CD4-positive, alpha-beta T cell treated with Interleukin-6 at 100 ng/mL for 8 hours (primary cell): ENCODE data around the gene PTGER1.

ENCODE experiments used
- DNase-seq: peaks from one replicate; pipeline ENCODE4 v3.0.0-alpha.2; 2020; ENCODE audit warnings: mixed read lengths, low spot score

PTGER1 gene

DNA sequence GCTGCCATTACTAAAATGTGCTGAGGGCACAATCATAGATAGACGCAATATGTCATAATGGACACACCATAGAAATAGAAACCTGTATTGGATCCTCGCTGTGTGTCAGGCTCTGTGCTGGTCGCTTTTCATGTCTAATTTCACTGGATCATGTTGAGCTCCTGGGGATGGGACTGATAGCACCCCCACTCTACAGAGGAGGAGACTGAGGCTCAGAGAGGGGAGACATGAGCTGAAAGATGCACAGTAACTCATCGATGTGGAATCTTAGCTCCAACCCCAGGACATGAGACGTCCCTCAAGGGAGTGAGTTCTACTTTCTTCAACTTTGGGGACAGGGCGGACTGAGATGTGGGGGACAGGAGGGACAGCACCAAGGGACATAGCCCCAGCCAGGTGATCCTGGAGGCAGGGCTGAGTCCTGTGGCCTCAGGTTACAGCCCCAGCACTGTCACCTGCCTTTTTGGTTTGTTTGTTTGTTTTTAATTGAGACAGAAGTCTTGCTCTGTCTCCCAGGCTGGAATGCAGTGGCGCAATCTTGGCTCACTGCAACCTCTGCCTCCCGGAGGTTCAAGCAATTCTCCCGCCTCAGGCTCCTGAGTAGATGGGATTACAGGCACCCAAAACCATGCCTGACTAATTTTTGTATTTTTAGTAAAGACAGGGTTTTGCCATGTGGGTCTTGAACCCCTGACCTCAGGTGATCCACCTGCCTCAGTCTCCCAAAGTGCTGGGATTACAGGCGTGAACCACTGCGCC, 27.4 kb upstream of the PTGER1 start:
- no peak for DNase-seq

DNA sequence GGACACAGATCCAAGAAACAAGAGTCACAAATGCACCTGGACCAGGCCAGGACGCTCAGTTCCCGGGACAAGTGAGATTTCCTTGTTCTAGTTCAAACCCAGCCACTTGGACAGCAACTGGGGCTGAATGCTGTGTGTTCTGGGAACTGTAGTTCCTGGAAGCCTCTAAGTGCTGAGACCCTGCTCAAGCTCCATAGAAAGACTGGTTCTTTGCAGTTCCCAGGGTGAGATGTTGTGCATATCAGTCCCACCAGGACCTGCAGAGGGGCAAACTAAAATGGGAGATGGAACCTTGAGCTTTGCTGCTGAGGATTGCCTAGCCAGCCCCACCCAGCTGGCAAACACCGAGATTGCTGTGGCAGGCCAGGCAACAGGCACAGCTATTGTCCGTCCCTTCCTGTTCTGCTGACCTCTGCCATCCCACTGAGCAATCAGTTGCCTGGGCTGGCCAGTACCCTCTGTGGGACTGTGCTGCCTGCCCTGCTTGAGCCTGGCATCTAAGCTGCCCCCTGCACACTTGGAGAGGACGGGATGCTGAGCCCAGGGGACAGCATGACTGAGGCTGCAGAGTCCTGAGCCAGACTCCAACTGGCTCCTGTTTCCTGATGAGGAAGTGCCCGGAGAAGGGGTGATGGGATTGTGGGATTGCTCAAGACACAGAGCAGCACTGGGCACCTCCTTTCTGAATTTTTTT, 22.2 kb upstream of the PTGER1 start:
- no peak for DNase-seq

DNA sequence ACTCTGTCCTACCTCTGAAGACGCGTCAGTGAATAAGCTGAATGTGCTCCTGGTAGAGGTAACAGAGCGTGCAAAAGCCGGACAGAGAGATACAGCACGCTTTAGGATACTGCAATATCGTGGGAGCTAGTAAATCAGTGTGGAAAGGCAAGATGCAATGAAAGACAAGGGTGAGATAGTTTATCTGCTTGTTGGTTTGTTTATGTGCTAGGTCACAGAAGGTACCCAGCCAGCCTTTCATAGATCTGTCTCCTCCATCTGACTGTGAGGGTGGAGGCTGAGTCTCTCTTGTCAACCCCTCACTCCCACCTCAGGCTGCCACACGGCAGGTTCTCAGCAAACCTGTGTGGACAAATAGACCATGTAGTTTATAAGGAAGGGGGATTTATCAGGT, 21.7 kb upstream of the PTGER1 start:
- DNase-seq: no peak

DNA sequence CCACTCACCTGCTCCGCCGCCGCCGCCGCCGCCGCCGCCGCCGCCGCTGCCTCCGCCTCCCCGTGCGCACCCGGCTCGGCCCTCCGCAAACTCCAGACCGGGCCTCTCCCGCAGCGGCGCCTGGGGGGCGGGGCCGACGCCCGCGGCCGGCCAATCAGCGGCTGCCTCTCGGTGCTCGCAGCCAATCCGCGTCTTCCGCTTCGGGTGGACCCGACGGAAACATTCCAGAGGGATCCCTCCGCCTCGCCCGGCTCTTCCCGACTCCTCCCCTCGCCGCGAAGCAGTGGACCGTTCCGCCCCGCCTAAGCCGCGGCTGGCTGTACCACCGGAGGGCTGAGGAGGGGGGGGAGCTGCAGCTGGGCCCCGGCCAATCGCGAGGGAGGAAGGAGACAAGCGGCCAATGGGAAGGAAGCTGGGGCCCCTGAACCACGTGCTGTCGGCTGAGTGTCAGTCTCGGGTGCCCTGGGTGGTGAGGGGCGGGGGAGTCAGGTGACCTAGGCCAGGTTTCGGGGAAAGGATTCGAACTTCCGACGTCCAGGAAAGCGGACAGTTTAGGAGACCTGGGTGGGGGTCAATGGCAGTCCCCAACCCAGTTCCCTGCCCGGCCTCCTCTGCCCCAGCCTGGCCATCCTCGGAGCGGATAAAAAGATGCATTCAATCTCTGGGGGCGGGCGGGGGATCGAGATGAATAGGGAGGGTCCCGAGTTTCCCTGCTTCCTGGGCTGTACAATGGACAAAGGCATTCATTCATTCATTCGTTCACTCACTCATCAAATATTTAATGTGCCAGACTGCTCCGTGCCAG, 21.1 kb upstream of the PTGER1 start, which contains the start of gene GIPC1:
Gene GIPC1 (minus strand): TSS at position 99 of the 805 bp plus-strand sequence. CDS start 13,151 bp downstream, outside the sequence.
- peak; percentile 76 for DNase-seq

DNA sequence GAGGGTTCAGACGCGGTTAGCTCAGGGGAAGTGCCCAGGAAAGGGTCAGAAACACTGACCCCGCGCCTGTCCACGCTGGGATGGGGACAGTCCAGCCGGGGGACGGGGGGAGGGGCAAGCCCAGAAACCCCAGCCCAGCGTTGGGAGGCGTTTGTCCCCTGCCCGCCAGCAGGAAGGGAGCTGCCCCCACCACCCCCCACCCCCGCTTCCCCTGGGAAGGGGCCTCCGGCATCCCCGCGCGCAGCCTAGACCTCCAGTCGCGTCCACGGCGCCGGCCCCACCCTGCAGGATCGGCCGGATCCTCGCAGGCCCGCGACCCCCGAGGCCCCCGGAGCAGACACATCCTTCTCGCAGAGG, 20.5 kb upstream of the PTGER1 start:
- DNase-seq: no peak

DNA sequence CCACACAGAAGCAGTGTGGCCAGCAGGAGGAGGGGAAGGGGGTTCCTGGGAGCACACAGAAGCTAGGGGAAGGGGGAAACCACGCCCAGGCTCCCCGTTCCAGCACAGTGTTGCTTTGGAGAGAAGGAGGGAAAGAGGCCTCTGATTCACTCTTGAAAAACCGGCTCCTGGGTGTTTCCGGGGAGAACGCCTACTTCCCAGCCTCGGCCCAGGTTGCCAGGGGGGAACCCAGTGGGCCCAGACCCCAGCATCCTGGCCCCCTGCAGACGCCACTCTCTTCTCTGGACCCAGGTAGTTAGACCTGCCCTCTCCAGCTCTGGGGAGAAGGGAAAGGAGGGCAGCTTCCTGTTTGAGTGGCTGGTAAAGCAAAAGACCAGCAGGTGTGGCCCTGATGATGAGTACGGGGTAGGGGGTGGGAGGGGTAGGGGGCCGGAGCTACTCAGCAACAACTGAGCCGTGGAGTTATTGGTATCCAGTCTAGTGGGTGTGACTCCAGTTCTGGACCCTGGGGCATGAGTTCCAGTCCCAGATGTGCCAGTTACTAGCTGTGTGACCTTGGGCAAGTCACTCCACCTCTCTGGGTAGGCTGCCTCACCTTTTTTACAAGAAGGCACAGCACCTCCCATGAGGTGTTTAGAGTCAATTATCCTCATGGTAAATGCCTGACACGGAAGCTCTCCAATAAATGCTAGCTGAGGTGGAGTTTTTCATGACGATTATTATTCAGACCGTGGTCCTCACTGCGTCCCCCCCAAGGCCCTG, 19.9 kb upstream of the PTGER1 start:
- no peak for DNase-seq

DNA sequence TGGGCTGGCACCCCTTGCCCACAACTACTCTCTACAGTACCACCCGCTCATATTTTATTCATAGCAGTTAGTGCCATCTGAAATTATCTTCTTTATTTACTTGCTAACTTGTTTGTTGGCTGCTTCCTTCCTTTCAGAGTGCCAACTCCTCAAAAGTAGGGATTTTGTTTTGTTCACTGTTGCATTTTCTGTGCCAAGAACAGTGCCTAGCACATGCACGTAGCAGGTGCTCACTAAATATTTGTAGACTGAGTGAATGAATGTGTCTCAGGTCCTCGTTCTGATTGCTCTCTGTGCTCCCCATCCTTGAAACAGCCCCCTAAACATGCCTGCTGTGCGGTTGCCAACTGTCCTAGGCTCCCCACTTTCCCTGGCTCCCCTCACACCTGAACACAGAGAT, 19.3 kb upstream of the PTGER1 start:
- DNase-seq: no peak

DNA sequence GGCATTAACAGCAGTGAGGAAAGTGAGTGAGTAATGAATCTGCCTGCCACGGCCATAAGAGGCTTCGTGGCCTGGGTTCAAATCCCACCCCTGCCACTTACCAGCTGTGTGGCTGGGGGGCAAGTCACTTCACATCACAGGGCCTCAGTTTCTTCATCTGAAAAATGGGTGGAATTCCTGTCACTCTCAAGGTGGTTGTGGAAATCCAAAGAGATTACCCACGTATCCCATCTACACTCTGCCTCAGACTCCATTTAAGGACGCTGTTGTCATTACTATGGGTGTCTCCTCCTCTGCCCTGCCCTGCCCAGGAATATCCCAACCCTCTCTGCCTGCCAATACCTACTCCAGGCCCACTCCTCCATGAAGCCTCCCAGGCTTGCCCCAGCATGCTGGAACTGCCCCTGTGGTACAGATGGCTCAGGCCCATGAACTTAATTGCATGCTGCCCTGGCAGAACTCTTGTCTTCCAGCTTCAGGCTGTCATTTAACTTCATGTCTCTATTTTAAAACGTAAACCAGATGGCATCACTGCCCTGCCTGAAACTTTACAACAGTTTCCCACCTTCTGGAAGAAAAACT, 17.7 kb upstream of the PTGER1 start:
- DNase-seq: no peak

DNA sequence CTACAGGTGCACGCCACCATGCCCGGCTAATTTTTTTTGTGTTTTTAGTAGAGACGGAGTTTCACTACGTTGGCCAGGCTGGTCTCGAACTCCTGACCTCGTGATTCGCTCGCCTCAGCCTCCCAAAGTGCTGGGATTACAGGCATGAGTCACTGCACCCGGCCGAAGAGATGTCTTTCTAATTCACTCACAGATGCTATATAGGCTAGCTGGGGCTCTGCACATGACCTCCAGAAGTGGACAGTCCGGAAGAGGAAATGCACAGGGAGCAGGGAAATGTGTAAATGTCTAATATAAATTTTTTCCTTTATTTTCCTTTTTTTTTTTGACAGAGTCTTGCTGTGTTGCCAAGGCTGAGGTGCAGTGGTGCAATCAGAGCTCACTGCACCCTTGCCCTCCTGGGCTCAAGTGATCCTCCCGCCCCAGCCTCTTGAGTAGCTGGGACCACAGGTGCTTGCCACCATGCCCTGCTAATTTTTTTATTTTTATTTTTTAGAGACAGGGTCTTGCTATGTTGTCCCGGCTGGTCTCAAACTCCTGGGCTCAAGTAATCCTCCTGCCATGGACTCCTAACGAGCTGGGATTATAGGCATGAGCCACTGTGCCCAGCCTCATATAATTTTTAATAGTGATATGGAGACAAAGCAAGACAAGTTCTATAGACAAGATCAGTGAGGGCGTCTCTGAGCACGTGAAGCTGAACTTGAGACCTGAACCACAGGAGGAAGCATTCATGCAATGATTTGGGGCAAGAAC, 12.4 kb upstream of the PTGER1 start:
- no peak for DNase-seq

DNA sequence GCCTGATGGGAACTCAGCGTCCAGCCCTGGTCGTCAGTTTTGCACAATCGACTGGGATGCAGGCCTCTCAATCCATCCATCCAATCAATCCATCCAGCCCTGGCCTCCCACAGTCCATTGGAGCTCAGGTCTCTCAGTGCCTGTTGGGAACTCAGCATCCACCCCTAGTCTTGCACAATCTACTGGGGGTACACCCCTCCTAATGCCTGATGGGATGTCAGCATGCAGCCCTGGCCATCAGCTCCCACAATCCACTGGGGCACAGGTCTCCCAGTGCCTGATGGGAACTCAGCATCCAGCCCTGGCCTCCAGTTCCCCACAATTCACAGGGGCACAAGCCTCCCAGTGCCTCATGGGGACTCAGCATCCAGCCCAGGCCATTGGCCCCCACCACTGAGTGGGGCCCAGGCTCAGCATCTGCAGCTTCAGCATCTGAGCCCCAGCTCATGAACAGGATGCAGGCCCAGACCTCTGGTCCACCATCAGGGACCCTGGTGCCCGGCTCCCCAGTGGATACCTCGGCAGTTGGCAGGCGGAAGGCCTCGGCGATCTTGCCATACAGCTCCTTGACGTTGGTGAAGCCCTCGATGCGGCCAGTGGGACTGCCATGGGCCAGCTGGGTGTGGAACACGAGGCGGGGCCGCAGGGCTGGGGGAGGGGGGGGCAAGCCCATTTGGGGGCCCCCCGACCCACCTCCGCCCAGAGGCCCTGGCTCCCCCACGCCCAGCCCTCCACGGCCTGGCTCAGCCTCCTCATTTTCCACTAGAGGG, 7.2 kb upstream of the PTGER1 start:
- no peak for DNase-seq

DNA sequence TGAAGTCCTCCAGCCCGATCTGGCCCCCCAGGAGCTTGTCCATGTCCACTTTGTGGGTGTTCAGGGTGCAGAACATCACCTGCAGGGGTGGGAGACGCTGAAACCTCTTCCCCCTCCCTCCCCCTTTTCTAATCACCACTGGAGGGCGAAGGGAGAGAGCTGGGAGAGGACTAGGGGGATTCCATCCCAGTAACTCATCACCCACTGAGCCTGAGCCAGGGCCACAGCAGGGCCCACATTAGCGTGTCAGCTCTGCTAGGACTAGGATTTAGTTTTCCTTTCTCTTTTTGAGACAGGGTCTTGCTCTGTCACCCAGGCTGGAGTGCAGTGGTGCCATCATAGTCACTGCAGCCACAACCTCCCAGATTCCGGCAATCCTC, 5.5 kb upstream of the PTGER1 start:
- no peak for DNase-seq

DNA sequence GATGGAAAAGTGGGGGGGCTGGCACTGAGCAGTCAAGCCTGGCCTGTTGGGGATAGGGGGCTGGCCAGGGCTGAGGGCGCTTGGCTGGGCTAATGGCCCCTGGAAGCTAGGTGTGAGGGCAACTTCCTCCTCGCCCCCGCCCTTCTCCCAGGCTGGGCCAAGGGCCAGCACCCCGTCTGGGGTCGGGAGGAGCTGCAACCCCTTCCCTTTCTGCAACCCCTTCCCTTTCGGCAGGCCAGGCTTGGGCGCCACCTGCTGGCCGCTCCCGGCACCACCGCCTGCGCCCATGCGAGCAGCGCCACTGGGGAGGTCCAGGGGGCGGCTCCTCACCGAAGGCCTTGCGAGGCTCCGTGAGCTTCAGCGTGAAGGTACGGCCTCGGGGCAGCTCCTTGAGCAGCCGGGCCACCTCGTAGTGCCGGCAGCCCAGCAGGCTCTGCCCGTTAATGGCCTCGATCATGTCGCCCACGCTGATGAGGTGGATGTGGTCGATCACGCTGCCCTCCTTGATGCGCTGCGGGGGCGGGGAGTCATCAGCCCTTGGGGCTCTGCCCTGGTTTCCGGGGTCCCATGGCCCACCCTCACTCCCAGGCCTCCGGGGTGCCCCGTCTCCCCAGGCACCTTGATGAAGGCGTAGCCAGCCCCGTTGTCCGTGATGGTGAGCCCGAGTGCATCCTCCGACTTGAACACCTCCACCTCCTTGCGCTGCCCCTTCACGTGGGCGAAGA, 5.0 kb upstream of the PTGER1 start:
- DNase-seq: peak; percentile 56

DNA sequence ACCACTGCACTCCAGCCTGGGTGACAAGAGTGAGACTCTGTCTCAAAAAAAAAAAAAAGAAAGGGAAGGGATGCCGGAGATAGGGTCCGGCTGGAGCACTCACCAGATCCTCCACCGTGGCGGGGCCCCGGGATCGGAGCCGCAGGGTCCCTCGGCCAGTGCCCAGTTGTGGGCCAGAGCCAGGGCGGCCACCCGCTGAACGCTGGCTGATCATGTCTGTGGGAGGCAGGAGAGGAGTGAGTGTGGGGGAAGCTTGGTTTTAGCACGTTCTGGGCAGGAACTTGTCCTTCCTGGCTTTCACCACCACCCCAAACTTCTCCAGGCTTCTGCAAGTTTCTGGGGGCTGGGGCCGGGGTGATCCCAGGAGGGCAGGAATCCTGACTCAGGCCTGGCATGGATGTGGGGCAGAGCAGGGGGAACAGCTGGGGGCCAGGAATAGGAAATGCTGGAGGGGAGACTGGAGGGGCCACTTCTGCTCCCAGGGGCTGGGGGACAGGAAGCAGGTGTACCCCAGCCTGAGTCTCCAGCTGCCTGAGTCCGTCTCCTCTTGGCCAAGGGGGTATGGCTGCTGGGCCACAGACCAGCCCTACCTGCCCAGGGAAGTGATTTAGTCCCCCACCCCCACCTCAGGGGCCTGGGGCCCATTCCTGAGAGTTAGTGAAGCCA, 4.3 kb upstream of the PTGER1 start:
- DNase-seq: no peak

DNA sequence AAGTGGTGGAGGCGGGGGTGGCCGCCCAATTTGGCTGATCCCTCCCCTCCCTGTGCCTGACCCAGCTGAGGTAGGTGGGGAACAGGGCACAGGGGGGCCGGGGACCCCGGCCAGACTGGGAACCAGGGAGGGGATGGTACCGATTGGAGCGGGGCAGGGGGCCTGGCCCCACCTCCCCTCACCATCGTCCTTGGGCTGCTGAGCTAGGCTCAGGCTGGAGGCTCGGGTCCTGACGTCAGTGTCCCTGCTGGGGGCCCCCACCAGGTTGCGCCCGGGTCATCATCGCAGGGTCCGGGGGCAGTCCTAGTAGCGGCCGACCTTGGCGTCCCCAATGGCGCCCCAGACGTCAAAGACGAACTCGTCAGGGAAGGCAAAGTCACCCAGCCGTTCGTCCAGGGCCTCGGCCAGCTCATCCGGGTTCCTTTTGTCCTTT, 3.0 kb upstream of the PTGER1 start:
- DNase-seq: no peak

DNA sequence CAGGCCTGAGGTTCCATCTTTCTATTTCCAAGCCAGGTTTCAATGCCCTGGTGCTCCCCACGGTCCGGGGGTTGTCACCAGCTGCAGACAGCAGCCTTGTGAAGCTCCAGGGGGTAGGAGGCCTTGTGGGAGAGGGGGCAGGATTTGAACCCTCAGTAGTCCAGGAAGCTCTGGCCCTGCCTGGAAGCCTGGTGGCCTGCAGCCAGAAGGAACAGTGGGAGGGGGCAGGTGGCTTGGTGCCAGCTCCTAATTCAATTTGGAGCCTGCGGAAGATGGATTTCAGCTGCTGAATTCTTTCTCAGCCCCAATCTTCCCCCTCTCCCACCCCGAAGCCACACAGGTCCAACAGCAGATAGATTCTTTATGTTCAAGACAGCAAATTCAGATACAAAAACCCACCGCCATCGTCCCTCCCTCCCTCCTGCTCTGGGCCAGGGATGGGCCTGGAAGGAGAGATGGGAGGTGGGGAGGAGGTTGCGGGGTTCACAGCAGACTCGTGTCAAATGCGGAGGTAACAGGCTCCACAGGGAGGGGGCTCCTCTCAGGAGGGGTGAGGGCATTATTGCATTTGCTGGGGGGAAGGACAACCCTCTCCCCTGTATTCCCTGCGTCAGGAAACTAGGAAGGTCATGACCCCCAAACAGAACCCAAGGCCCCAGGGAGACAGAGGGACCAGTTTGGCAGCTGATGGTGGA, 2.4 kb upstream of the PTGER1 start:
- no peak for DNase-seq

DNA sequence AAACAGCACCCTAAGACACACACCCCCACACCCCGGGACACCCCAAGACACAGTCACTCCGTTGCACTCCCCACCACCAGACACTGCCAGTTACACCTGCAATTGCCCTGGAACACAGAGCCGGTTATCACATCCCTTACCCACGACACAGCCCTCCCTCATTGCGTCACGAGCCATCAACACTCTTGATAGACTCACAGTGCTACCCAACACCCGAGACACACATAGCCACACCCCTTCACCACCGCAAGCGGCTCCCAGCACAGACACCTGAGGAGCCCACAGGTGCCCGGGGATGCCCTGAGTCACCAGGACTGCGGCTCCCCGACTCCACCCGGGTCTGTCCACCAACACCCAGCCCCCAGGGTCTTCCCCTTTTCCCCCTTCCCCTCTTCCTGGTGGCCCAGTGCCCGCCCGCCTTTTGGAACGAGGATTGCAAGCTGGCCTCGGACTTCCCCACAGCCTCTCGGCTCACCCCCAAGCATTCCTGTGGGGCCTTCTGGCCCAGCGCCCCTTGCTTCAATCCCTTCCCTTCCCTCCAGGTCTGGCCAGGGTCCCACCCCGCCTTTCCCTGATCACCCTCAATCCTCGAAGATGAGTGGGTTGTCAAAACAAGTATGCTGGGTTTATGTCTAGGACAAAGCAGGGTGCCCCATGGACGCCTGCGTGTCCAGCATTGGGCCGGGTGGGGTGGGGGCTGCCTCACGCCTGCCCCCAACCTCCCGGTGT, 1.7 kb upstream of the PTGER1 start:
- no peak for DNase-seq

DNA sequence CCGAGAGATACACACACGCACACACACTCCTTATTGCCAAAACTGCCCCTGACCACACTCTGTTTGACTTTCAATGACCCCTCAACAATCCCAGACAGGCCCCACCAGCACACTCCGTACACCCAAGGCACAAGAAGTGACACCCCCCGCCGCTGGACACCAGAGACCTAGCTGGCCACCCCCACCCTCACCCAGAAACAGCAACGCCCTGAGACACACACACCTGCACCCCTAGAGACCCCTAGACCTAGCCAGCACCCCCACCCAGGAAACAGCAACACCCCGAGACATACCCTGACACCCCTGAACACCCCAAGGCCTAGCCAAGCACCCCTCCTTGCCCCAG, 1.1 kb upstream of the PTGER1 start:
- DNase-seq: no peak

DNA sequence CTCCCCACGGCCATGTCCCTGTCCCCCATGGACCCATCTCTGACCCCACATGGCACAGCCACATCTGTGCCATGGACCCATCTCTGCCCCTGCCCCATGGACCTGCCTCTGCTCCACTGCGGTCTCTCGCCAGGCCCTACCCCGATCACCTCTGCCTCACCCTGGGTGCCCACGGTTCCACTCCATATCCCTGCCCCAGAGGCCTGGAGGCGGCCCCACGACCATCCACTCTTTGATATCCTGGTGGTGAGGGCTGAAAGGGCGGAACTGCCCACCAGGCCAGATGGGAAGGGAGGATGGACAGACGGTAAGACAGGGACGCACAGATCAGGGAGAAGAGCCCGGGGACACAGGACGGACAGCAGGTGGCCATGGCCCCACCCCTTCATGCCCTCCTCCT, 327 bp downstream of the PTGER1 start:
- no peak for DNase-seq
